Measurements from ENCODE around the gene STK11IP. TPM values are rescaled to one million over a fixed set of nuclear protein-coding genes. Genes with fewer than 3 reads are reported as not detected.
A peak's percentile ranks its signal among the peaks of the same experiment; 100 is the strongest.

Gene STK11IP
- total and polyA plus RNA-seq, 9 of the 15 experiments (the other 6 are each of a cell fraction or from before 2014, with no cell fraction given): 0.52 to 21.7 (median 5.6) TPM

GRCh38 chr2:219618733-219619122 lies 21.1 kb downstream of the STK11IP start (continued):
- no peak for TF ChIP-seq CEBPB (tag; IDR thresholded peaks at IDR 0.05)
- TF ChIP-seq SMARCA5 (IDR thresholded peaks at IDR 0.05): no peak
- TF ChIP-seq TBP (optimal IDR thresholded peaks at IDR 0.05; ENCODE audit: low read depth, low read length): no peak
- no peak for TF ChIP-seq CBX5 (IDR thresholded peaks at IDR 0.05; ENCODE audit: borderline replicate concordance, low read depth)
- no peak for TF ChIP-seq PBX2 (CRISPR knock-in tag; IDR thresholded peaks at IDR 0.05; ENCODE audit: low read depth)
- TF ChIP-seq PBX2 (tag; conservative IDR thresholded peaks at IDR 0.05; ENCODE audit: low read depth): no peak

- in situ Hi-C loops (cut with MboI) (no loop called here), intact Hi-C loops (cut with micrococcal nuclease) (loop anchor here (1.0 kb wide), 1 partner anchor 23 kb away; no protein-coding TSS in a partner anchor)
- DNase-seq (ENCODE audit: extremely low read depth in 1 of 4, low spot score in 3 of 4) (peak in 2 of 4 experiments; percentile 35 to 40), ATAC-seq (peak; percentile 85), FAIRE-seq (peak; percentile 32)
- H3K27me3 ChIP-seq (ENCODE audit: control insufficient read depth in 2 of 2, insufficient read depth in 2 of 2, low read length in 2 of 2): peaks cover 2 to 5% of the 10 kb centered on the region in 2 experiments; a peak in 1 of 5 replicates
- no peak overlapping the region for H2AFZ ChIP-seq (ENCODE audit: low read depth, low read length)
- ChIA-PET POLR2A (no interaction called here), CTCF (ENCODE audit: low intra/inter-chr PET ratio) (no interaction called here)
- no peaks in the 10 kb centered on the region for H3K9me1 ChIP-seq (ENCODE audit: control insufficient read depth, insufficient read depth, low read length)
- 8% methylated on average over 4 of the region's 4 CpGs for whole genome bisulfite sequencing (ENCODE audit: insufficient coverage, low coverage, missing lambda C conversion rate)
- H3K9ac ChIP-seq (ENCODE audit: insufficient read depth in 1 of 2, low read depth in 2 of 2, low read length in 2 of 2): no peak overlapping the region
- H3K4me2 ChIP-seq (ENCODE audit: insufficient read depth, low read length): no peak overlapping the region
- no TSS peak for BruUV-seq (replicated peaks)
- H3K4me1 ChIP-seq (replicated peaks in 1 of 2; ENCODE audit: control insufficient read depth in 2 of 2, insufficient read depth in 2 of 2, low read length in 2 of 2): no peaks in the 10 kb centered on the region; a peak in 1 of 5 replicates
- no peaks in the 10 kb centered on the region for H3K9me3 ChIP-seq (replicated peaks; ENCODE audit: control insufficient read depth, insufficient read depth, low read depth, low read length)
- H3K27ac ChIP-seq (ENCODE audit: extremely low read depth, low read depth, low read length): no peak overlapping the region
- H3K4me3 ChIP-seq: no peak overlapping the region
- H3K79me2 ChIP-seq (ENCODE audit: control insufficient read depth, insufficient read depth, low read length): no peaks in the 10 kb centered on the region
- no peaks in the 10 kb centered on the region for H3K36me3 ChIP-seq (ENCODE audit: control insufficient read depth, insufficient read depth, low read length)
- no peaks in the 10 kb centered on the region; the same call in 1 of the 2 replicates for H4K20me1 ChIP-seq (replicated peaks; ENCODE audit: control insufficient read depth, insufficient read depth, low read length)
- no peak for TF ChIP-seq ZKSCAN3 (CRISPR knock-in tag; IDR thresholded peaks at IDR 0.05)
- TF ChIP-seq, protein P1, sequence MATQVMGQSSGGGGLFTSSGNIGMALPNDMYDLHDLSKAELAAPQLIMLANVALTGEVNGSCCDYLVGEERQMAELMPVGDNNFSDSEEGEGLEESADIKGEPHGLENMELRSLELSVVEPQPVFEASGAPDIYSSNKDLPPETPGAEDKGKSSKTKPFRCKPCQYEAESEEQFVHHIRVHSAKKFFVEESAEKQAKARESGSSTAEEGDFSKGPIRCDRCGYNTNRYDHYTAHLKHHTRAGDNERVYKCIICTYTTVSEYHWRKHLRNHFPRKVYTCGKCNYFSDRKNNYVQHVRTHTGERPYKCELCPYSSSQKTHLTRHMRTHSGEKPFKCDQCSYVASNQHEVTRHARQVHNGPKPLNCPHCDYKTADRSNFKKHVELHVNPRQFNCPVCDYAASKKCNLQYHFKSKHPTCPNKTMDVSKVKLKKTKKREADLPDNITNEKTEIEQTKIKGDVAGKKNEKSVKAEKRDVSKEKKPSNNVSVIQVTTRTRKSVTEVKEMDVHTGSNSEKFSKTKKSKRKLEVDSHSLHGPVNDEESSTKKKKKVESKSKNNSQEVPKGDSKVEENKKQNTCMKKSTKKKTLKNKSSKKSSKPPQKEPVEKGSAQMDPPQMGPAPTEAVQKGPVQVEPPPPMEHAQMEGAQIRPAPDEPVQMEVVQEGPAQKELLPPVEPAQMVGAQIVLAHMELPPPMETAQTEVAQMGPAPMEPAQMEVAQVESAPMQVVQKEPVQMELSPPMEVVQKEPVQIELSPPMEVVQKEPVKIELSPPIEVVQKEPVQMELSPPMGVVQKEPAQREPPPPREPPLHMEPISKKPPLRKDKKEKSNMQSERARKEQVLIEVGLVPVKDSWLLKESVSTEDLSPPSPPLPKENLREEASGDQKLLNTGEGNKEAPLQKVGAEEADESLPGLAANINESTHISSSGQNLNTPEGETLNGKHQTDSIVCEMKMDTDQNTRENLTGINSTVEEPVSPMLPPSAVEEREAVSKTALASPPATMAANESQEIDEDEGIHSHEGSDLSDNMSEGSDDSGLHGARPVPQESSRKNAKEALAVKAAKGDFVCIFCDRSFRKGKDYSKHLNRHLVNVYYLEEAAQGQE (IDR thresholded peaks at IDR 0.05; ENCODE audit: borderline replicate concordance): peak; percentile 33; the same call in 1 of the 2 replicates
- TF ChIP-seq, protein P1 (CRISPR knock-in tag; IDR thresholded peaks at IDR 0.05; ENCODE audit: low read depth): no peak
Observed at GRCh38 chr2:219619235-219619634, 21.6 kb downstream of the STK11IP start.

All from K562 (cell line).